MCF 10A (cell line): ENCODE measurements around the gene LMNA. TPM values are rescaled to one million over a fixed set of nuclear protein-coding genes. Genes with fewer than 3 reads are reported as not detected.

Source experiments
- BruUV-seq: library from RNA; stranded (reverse); fragments of 400-500 nt; replicated peaks from 2 replicates; lab custom pipeline; 2021; lab: Mats Ljungman, UMichigan
- CTCF ChIA-PET: fragments of 300-600 bp; sonication (Branson Sonifier 250); formaldehyde crosslinking; extraction: SDS; loops from one replicate; lab custom pipeline; 2021; ENCODE audit warnings: antibody characterized with exemption, inconsistent platforms; lab: Yijun Ruan, JAX
- POLR2A ChIA-PET: fragments of 300-600, 350-650 bp; sonication (Branson Sonifier 250); formaldehyde crosslinking; extraction: SDS; loops from one replicate; lab custom pipeline; 2020; ENCODE audit warnings: antibody characterized with exemption, inconsistent platforms; lab: Yijun Ruan, JAX
- DNase-seq: peaks from one replicate; pipeline ENCODE4 v3.0.0-alpha.2; 2018; ENCODE audit not compliant: unreplicated experiment
- H3K27ac Mint-ChIP-seq: one replicate; pipeline ENCODE4 v1.8.0; 2022; ENCODE audit warnings: mild to moderate bottlenecking, low read depth, mixed read lengths; ENCODE audit not compliant: unreplicated experiment
- H3K27me3 Mint-ChIP-seq: one replicate; pipeline ENCODE4 v1.8.0; 2022; ENCODE audit warnings: mixed read lengths; ENCODE audit not compliant: insufficient read depth, unreplicated experiment
- H3K36me3 Mint-ChIP-seq: one replicate; pipeline ENCODE4 v1.8.0; 2022; ENCODE audit warnings: mild to moderate bottlenecking, moderate library complexity, mixed read lengths; ENCODE audit not compliant: insufficient read depth, unreplicated experiment
- H3K4me1 Mint-ChIP-seq: one replicate; pipeline ENCODE4 v1.8.0; 2022; ENCODE audit warnings: mixed read lengths; ENCODE audit not compliant: insufficient read depth, unreplicated experiment
- H3K4me3 Mint-ChIP-seq: one replicate; pipeline ENCODE4 v1.8.0; 2022; ENCODE audit warnings: mild to moderate bottlenecking, moderate library complexity, mixed read lengths; ENCODE audit not compliant: unreplicated experiment
- H3K9me3 Mint-ChIP-seq: one replicate; pipeline ENCODE4 v1.8.0; 2022; ENCODE audit warnings: mixed read lengths; ENCODE audit not compliant: unreplicated experiment
- intact Hi-C: fragments of 100-400 bp; cut with micrococcal nuclease; formaldehyde crosslinking; loops from 2 replicates; pipeline ENCODE4 v1.14.1; 2022
- total RNA-seq: library from RNA; stranded (reverse); gene quantifications from 2 replicates; pipeline ENCODE4 v1.2.3, GENCODE V29; 2022
- TF ChIP-seq, protein P1 (sequence below): fragments of 200-600 bp; IDR thresholded peaks from one replicate; pipeline ENCODE4 v1.8.0; 2022; ENCODE audit warnings: antibody characterized with exemption, mild to moderate bottlenecking; ENCODE audit not compliant: unreplicated experiment

Gene LMNA
- total RNA-seq, 1 experiment from 2014 or later, result 716 TPM

GRCh38 chr1:156135930-156136871 lies 21.7 kb downstream of the LMNA start:
- intact Hi-C loops, result no loop called here
- peaks cover 6% of the 10 kb centered on the region for H3K4me1 Mint-ChIP-seq
- TF ChIP-seq, protein P1, sequence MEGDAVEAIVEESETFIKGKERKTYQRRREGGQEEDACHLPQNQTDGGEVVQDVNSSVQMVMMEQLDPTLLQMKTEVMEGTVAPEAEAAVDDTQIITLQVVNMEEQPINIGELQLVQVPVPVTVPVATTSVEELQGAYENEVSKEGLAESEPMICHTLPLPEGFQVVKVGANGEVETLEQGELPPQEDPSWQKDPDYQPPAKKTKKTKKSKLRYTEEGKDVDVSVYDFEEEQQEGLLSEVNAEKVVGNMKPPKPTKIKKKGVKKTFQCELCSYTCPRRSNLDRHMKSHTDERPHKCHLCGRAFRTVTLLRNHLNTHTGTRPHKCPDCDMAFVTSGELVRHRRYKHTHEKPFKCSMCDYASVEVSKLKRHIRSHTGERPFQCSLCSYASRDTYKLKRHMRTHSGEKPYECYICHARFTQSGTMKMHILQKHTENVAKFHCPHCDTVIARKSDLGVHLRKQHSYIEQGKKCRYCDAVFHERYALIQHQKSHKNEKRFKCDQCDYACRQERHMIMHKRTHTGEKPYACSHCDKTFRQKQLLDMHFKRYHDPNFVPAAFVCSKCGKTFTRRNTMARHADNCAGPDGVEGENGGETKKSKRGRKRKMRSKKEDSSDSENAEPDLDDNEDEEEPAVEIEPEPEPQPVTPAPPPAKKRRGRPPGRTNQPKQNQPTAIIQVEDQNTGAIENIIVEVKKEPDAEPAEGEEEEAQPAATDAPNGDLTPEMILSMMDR, result no peak
- DNase-seq, result no peak
- H3K27me3 Mint-ChIP-seq, result no peaks in the 10 kb centered on the region
- no peaks in the 10 kb centered on the region for H3K9me3 Mint-ChIP-seq
- BruUV-seq, result no TSS peak
- H3K27ac Mint-ChIP-seq, result no peak overlapping the region
- H3K36me3 Mint-ChIP-seq, result peaks cover 100% of the 10 kb centered on the region
- POLR2A ChIA-PET, result interaction anchor here (1.4 to 25.7 kb wide), 2 partner anchors 10 to 40 kb away, joined by 4 to 960 read pairs; no protein-coding TSS in a partner anchor
- no peak overlapping the region for H3K4me3 Mint-ChIP-seq
- CTCF ChIA-PET, result interaction anchor here (0.5 to 46.2 kb wide), 6 partner anchors 7 to 89 kb away, joined by 3 to 1892 read pairs (median 17); partner anchors contain the start of gene MEX3A

GRCh38 chr1:156136970-156137483 lies 22.5 kb downstream of the LMNA start:
- Mint-ChIP-seq H3K36me3 (peaks cover 99% of the 10 kb centered on the region), H3K4me1 (peaks cover 6% of the 10 kb centered on the region), H3K27me3 (no peaks in the 10 kb centered on the region), H3K9me3 (no peaks in the 10 kb centered on the region), H3K27ac (no peak overlapping the region), H3K4me3 (no peak overlapping the region)
- no peak for DNase-seq
- intact Hi-C loops, result no loop called here
- POLR2A ChIA-PET, result interaction anchor here (0.9 to 1.4 kb wide), 2 partner anchors 9 to 34 kb away, joined by 3 to 4 read pairs; no protein-coding TSS in a partner anchor
- TSS peak; percentile 25 for BruUV-seq
- TF ChIP-seq, protein P1, result peak; percentile 10
- CTCF ChIA-PET, result interaction anchor here (0.6 to 46.2 kb wide), 5 partner anchors 8 to 156 kb away, joined by 3 to 1892 read pairs (median 4); partner anchors contain the start of gene MEX3A

DNA sequence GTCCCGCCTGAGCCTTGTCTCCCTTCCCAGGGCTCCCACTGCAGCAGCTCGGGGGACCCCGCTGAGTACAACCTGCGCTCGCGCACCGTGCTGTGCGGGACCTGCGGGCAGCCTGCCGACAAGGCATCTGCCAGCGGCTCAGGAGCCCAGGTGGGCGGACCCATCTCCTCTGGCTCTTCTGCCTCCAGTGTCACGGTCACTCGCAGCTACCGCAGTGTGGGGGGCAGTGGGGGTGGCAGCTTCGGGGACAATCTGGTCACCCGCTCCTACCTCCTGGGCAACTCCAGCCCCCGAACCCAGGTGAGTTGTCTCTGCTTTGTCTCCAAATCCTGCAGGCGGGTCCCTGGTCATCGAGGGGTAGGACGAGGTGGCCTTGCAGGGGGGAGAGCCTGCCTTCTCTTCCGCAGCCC lies 24.0 kb downstream of the LMNA start:
- ChIA-PET CTCF (interaction anchor here (0.6 to 46.2 kb wide), 2 partner anchors 44 to 244 kb away, joined by 3 to 1892 read pairs; partner anchors contain the start of gene MEX3A), POLR2A (no interaction called here)
- no peaks in the 10 kb centered on the region for H3K27me3 Mint-ChIP-seq
- TF ChIP-seq, protein P1, result no peak
- intact Hi-C loops, result no loop called here
- H3K4me1 Mint-ChIP-seq, result peaks cover 10% of the 10 kb centered on the region
- no peak overlapping the region for H3K4me3 Mint-ChIP-seq
- no peaks in the 10 kb centered on the region for H3K9me3 Mint-ChIP-seq
- no peak for DNase-seq
- BruUV-seq, result no TSS peak
- H3K36me3 Mint-ChIP-seq, result peaks cover 86% of the 10 kb centered on the region
- H3K27ac Mint-ChIP-seq, result no peak overlapping the region
